ENCODE measurements around the gene KLHL33.

Gene KLHL33, protein sequence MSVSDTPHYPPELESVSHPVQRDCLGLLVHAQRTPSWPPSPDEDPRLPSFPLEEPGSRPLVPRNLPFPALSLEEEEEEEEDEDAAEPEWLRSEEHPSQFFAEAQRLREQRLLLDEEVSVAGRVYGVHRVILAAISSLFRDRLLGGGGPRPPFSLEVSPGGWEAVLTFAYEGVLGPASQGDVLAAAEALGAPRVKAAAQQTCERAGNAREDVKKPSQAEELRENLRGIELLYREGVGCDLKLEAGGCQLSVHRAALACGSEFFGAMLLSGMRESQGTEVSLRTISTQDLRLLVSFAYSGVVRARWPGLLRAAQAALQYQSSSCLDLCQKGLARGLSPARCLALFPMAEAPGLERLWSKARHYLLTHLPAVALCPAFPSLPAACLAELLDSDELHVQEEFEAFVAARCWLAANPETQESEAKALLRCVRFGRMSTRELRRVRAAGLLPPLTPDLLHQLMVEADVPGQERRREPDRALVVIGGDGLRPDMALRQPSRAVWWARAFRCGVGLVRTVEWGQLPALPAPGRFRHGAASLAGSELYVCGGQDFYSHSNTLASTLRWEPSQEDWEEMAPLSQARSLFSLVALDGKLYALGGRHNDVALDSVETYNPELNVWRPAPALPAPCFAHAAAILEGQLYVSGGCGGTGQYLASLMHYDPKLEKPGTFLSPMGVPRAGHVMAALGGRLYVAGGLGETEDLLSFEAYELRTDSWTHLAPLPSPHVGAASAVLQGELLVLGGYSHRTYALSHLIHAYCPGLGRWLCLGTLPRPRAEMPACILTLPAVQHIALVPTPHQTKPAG

DNA sequence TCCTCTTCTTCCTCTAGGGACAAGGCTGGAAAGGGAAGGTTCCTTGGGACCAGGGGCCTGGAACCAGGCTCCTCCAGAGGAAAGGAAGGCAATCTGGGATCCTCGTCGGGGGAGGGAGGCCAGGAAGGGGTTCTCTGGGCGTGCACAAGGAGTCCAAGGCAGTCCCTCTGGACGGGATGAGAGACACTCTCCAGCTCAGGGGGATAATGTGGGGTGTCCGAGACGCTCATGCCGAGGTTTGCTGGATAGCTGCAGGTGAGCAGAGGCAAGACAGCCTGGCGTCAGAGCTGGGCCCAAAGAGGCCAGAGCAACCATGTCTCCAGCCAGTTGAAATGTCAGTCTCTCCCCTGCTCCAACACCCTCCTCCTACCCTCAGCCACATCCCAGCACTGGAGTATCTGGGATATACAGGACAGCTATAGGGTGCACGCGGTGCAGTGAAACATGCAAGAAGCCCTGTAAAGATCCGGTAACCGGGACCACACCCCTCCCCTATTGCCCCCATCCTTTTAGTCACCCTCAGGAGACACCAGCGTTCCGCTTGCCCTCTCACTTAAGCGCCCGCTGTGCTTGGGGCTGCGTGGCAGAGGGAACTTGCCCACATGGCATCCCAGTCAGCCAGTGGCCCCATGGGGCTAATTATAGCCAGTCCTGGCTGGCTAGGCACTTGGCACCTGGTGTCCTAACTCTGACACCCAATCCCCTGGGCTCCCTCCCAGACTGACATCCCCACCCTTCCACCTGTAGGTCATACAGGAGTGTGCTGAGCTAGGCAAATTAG, at the start of gene KLHL33:
KLHL33 (minus strand) TSS at position 585 of the 781 bp plus-strand sequence; CDS start at position 230, 355 bp downstream.
- H3K9me3 ChIP-seq (ENCODE audit: control insufficient read depth, insufficient read depth, low read depth, low read length): no peaks in the 10 kb centered on the region
- no peaks in the 10 kb centered on the region for H3K4me1 ChIP-seq (ENCODE audit: control insufficient read depth, insufficient read depth, low read length)
- no peak within 1 kb of the TSS for H3K27ac ChIP-seq (ENCODE audit: extremely low read depth, low read depth, low read length)
- H3K36me3 ChIP-seq (ENCODE audit: control insufficient read depth in 2 of 2, insufficient read depth in 1 of 2, low read length in 2 of 2): no peaks in the 10 kb centered on the region
- no peak within 1 kb of the TSS for H3K4me3 ChIP-seq (ENCODE audit: low read depth, low read length)
- TF ChIP-seq GLI2 (tag by site-specific recombination; IDR thresholded peaks at IDR 0.05; ENCODE audit: borderline replicate concordance, low read depth): no peak
- TF ChIP-seq SCRT2 (tag by site-specific recombination; IDR thresholded peaks at IDR 0.05): peak; percentile 41; the same call in 1 of the 2 replicates
- POLR2A ChIA-PET: interaction anchor here (0.6 to 1.0 kb wide), 2 partner anchors 19 to 25 kb away, joined by 3 read pairs; partner anchors contain the start of genes APEX1 and OSGEP
- CTCF ChIA-PET: interaction anchor here (0.6 kb wide), 1 partner anchor 8 kb away, joined by 3 read pairs; no protein-coding TSS in a partner anchor

- CTCF ChIA-PET: interaction anchor here (0.5 kb wide), 1 partner anchor 48 kb away, joined by 3 read pairs; no protein-coding TSS in a partner anchor
- H3K27ac ChIP-seq (ENCODE audit: extremely low read depth, low read depth, low read length): no peak overlapping the region
- no peak overlapping the region for H3K4me3 ChIP-seq (ENCODE audit: low read depth, low read length)
- H3K4me1 ChIP-seq (ENCODE audit: control insufficient read depth, insufficient read depth, low read length): no peaks in the 10 kb centered on the region
- POLR2A ChIA-PET: interaction anchor here (1.0 kb wide), 1 partner anchor 13 kb away, joined by 3 read pairs; no protein-coding TSS in a partner anchor
- H3K36me3 ChIP-seq (ENCODE audit: control insufficient read depth in 2 of 2, insufficient read depth in 1 of 2, low read length in 2 of 2): peaks cover 2 to 13% of the 10 kb centered on the region in 2 experiments
- no peaks in the 10 kb centered on the region for H3K9me3 ChIP-seq (ENCODE audit: control insufficient read depth, insufficient read depth, low read depth, low read length)
- TF ChIP-seq ZNF266 (tag by site-specific recombination; IDR thresholded peaks at IDR 0.05; ENCODE audit: low read depth) (no peak), KLF7 (tag by site-specific recombination; IDR thresholded peaks at IDR 0.05; ENCODE audit: borderline replicate concordance) (no peak), ZNF555 (tag by site-specific recombination; conservative IDR thresholded peaks at IDR 0.05) (no peak), ZBTB7A (tag by site-specific recombination; IDR thresholded peaks at IDR 0.05; ENCODE audit: low read depth) (no peak), ZSCAN16 (tag by site-specific recombination; IDR thresholded peaks at IDR 0.05) (no peak), ZSCAN18 (tag by site-specific recombination; IDR thresholded peaks at IDR 0.05) (no peak), ZNF155 (tag by site-specific recombination; IDR thresholded peaks at IDR 0.05) (no peak), ZNF140 (tag by site-specific recombination; IDR thresholded peaks at IDR 0.05) (no peak), SP2 (tag by site-specific recombination; IDR thresholded peaks at IDR 0.05) (no peak), ZNF423 (tag by site-specific recombination; IDR thresholded peaks at IDR 0.05) (no peak)
- TF ChIP-seq, protein P1, sequence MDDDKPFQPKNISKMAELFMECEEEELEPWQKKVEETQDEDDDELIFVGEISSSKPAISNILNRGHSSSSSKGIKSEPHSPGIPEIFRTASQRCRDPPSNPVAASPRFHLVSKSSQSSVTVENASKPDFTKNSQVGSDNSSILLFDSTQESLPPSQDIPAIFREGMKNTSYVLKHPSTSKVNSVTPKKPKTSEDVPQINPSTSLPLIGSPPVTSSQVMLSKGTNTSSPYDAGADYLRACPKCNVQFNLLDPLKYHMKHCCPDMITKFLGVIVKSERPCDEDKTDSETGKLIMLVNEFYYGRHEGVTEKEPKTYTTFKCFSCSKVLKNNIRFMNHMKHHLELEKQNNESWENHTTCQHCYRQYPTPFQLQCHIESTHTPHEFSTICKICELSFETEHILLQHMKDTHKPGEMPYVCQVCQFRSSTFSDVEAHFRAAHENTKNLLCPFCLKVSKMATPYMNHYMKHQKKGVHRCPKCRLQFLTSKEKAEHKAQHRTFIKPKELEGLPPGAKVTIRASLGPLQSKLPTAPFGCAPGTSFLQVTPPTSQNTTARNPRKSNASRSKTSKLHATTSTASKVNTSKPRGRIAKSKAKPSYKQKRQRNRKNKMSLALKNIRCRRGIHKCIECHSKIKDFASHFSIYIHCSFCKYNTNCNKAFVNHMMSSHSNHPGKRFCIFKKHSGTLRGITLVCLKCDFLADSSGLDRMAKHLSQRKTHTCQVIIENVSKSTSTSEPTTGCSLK (tag by site-specific recombination; IDR thresholded peaks at IDR 0.05): no peak
These were observed 46.4 kb upstream of the KLHL33 start for GRCh38 chr14:20482382-20482781.

GRCh38 chr14:20478894-20479293, 42.9 kb upstream of the KLHL33 start:
- CTCF ChIA-PET: interaction anchor here (0.7 to 0.8 kb wide), 2 partner anchors 39 to 52 kb away, joined by 3 read pairs; no protein-coding TSS in a partner anchor
- POLR2A ChIA-PET: interaction anchor here (1.1 to 2.4 kb wide), 3 partner anchors 9 to 66 kb away, joined by 5 to 7 read pairs (median 7); partner anchors contain the start of genes PIP4P1, PNP and TEP1
- TF ChIP-seq ZNF248 (tag by site-specific recombination; IDR thresholded peaks at IDR 0.05) (no peak), ZBTB7A (tag by site-specific recombination; IDR thresholded peaks at IDR 0.05; ENCODE audit: low read depth) (no peak), ZNF266 (tag by site-specific recombination; IDR thresholded peaks at IDR 0.05; ENCODE audit: low read depth) (no peak), ZNF138 (tag by site-specific recombination; IDR thresholded peaks at IDR 0.05; ENCODE audit: borderline replicate concordance) (no peak), ZNF19 (tag by site-specific recombination; IDR thresholded peaks at IDR 0.05; ENCODE audit: low read depth) (no peak), GLI4 (tag by site-specific recombination; IDR thresholded peaks at IDR 0.05) (no peak)
- TF ChIP-seq, protein P2, sequence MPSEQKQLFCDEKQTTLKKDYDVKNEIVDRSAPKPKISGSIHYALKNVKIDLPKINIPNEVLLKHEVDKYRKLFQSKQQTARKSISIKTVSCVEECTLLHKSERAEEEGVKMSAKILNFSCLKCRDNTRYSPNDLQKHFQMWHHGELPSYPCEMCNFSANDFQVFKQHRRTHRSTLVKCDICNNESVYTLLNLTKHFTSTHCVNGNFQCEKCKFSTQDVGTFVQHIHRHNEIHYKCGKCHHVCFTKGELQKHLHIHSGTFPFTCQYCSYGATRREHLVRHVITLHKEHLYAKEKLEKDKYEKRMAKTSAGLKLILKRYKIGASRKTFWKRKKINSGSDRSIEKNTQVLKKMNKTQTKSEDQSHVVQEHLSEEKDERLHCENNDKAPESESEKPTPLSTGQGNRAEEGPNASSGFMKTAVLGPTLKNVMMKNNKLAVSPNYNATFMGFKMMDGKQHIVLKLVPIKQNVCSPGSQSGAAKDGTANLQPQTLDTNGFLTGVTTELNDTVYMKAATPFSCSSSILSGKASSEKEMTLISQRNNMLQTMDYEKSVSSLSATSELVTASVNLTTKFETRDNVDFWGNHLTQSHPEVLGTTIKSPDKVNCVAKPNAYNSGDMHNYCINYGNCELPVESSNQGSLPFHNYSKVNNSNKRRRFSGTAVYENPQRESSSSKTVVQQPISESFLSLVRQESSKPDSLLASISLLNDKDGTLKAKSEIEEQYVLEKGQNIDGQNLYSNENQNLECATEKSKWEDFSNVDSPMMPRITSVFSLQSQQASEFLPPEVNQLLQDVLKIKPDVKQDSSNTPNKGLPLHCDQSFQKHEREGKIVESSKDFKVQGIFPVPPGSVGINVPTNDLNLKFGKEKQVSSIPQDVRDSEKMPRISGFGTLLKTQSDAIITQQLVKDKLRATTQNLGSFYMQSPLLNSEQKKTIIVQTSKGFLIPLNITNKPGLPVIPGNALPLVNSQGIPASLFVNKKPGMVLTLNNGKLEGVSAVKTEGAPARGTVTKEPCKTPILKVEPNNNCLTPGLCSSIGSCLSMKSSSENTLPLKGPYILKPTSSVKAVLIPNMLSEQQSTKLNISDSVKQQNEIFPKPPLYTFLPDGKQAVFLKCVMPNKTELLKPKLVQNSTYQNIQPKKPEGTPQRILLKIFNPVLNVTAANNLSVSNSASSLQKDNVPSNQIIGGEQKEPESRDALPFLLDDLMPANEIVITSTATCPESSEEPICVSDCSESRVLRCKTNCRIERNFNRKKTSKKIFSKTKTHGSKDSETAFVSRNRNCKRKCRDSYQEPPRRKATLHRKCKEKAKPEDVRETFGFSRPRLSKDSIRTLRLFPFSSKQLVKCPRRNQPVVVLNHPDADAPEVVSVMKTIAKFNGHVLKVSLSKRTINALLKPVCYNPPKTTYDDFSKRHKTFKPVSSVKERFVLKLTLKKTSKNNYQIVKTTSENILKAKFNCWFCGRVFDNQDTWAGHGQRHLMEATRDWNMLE (tag by site-specific recombination; conservative IDR thresholded peaks at IDR 0.05; ENCODE audit: low read depth): no peak

More at GRCh38 chr14:20478894-20479293, 42.9 kb upstream of the KLHL33 start:
- H3K9me3 ChIP-seq (ENCODE audit: control insufficient read depth, insufficient read depth, low read depth, low read length): no peaks in the 10 kb centered on the region
- no peak overlapping the region for H3K27ac ChIP-seq (ENCODE audit: extremely low read depth, low read depth, low read length)
- H3K4me1 ChIP-seq (ENCODE audit: control insufficient read depth, insufficient read depth, low read length): 0 out of 2 replicates have a peak, but pooled peaks cover 2% of the 10 kb centered on the region
- H3K4me3 ChIP-seq (ENCODE audit: low read depth, low read length): no peak overlapping the region
- peaks cover 29 to 48% of the 10 kb centered on the region in 2 experiments for H3K36me3 ChIP-seq (ENCODE audit: control insufficient read depth in 2 of 2, insufficient read depth in 1 of 2, low read length in 2 of 2)
